Measurements from ENCODE around the gene MKRN2OS. TPM values are rescaled to one million over a fixed set of nuclear protein-coding genes. Genes with fewer than 3 reads are reported as not detected.

Gene MKRN2OS
- total RNA-seq, 3 donors from 2014 or later (not counting 1 experiment from before 2014, with no cell fraction given): not detected

GRCh38 chr3:12496453-12496761 lies 48.9 kb downstream of the MKRN2OS start:
- peaks cover 27% of the 10 kb centered on the region for H3K36me3 ChIP-seq (ENCODE audit: control insufficient read depth, insufficient read depth, low read length)

GRCh38 chr3:12495749-12496452 lies 49.4 kb downstream of the MKRN2OS start:
- Histone ChIP-seq H3K4me1 (ENCODE audit: control insufficient read depth, insufficient read depth, low read length) (no peaks in the 10 kb centered on the region), H3K4me3 (ENCODE audit: low read length) (no peak overlapping the region), H3K27me3 (ENCODE audit: control insufficient read depth, insufficient read depth, low read length) (no peaks in the 10 kb centered on the region), H3K9me3 (ENCODE audit: control insufficient read depth, insufficient read depth, low read length) (no peaks in the 10 kb centered on the region), H3K27ac (ENCODE audit: low read length) (no peak overlapping the region), H3K36me3 (ENCODE audit: control insufficient read depth, insufficient read depth, low read length) (peaks cover 27% of the 10 kb centered on the region)
- no peaks in the 10 kb centered on the region for H3K9me3 Mint-ChIP-seq
- TF ChIP-seq CTCF (IDR thresholded peaks at IDR 0.05): no peak
- H3K27me3 Mint-ChIP-seq (ENCODE audit: low read depth in 2 of 2): no peaks in the 10 kb centered on the region
- over 99% methylated on average over 8 of the region's 8 CpGs for WGBS (ENCODE audit: insufficient coverage)
- H3K36me3 Mint-ChIP-seq: no peaks in the 10 kb centered on the region
- H3K27ac Mint-ChIP-seq: no peak overlapping the region
- no peaks in the 10 kb centered on the region for H3K4me1 Mint-ChIP-seq
- DNase-seq: no peak
- intact Hi-C loops (cut with micrococcal nuclease): no loop called here
- no peak overlapping the region for H3K4me3 Mint-ChIP-seq
- ATAC-seq: no peak

More at GRCh38 chr3:12496453-12496761, 48.9 kb downstream of the MKRN2OS start:
- H3K27ac ChIP-seq (ENCODE audit: low read length): no peak overlapping the region
- Mint-ChIP-seq H3K36me3 (no peaks in the 10 kb centered on the region), H3K27ac (no peak overlapping the region), H3K4me3 (no peak overlapping the region), H3K4me1 (no peaks in the 10 kb centered on the region), H3K27me3 (ENCODE audit: low read depth in 2 of 2) (no peaks in the 10 kb centered on the region), H3K9me3 (no peaks in the 10 kb centered on the region)
- H3K9me3 ChIP-seq (ENCODE audit: control insufficient read depth, insufficient read depth, low read length): no peaks in the 10 kb centered on the region
- no peak for TF ChIP-seq CTCF (IDR thresholded peaks at IDR 0.05)
- intact Hi-C loops (cut with micrococcal nuclease): no loop called here
- H3K4me1 ChIP-seq (ENCODE audit: control insufficient read depth, insufficient read depth, low read length): no peaks in the 10 kb centered on the region
- WGBS (ENCODE audit: insufficient coverage): no CpG with 5 or more reads among the region's 1 CpG
- H3K4me3 ChIP-seq (ENCODE audit: low read length): no peak overlapping the region
- no peaks in the 10 kb centered on the region for H3K27me3 ChIP-seq (ENCODE audit: control insufficient read depth, insufficient read depth, low read length)
- ATAC-seq: no peak
- no peak for DNase-seq

- no peak for TF ChIP-seq CTCF (IDR thresholded peaks at IDR 0.05)
Observed at GRCh38 chr3:12490547-12490946, 54.8 kb downstream of the MKRN2OS start.

GRCh38 chr3:12489832-12490231 lies 55.5 kb downstream of the MKRN2OS start:
- H3K9me3 Mint-ChIP-seq: no peaks in the 10 kb centered on the region
- peaks cover 6% of the 10 kb centered on the region for H3K4me1 ChIP-seq (ENCODE audit: control insufficient read depth, insufficient read depth, low read length)
- H3K27ac Mint-ChIP-seq: no peak overlapping the region
- DNase-seq (no peak), ATAC-seq (no peak)
- no peak for TF ChIP-seq CTCF (IDR thresholded peaks at IDR 0.05)
- H3K27ac ChIP-seq (ENCODE audit: low read length): no peak overlapping the region
- H3K4me3 Mint-ChIP-seq: no peak overlapping the region
- no peaks in the 10 kb centered on the region for H3K36me3 Mint-ChIP-seq
- H3K4me3 ChIP-seq (ENCODE audit: low read length): no peak overlapping the region
- no peaks in the 10 kb centered on the region for H3K9me3 ChIP-seq (ENCODE audit: control insufficient read depth, insufficient read depth, low read length)
- peaks cover 8% of the 10 kb centered on the region for H3K36me3 ChIP-seq (ENCODE audit: control insufficient read depth, insufficient read depth, low read length)
- H3K27me3 Mint-ChIP-seq (ENCODE audit: low read depth in 2 of 2): no peaks in the 10 kb centered on the region
- 97% methylated on average over 3 of the region's 4 CpGs for WGBS (ENCODE audit: insufficient coverage)
- H3K27me3 ChIP-seq (ENCODE audit: control insufficient read depth, insufficient read depth, low read length): no peaks in the 10 kb centered on the region
- peaks cover 8 to 10% of the 10 kb centered on the region in 2 donors for H3K4me1 Mint-ChIP-seq
- intact Hi-C loops (cut with micrococcal nuclease): no loop called here

More at GRCh38 chr3:12490547-12490946, 54.8 kb downstream of the MKRN2OS start:
- ATAC-seq: no peak
- intact Hi-C loops (cut with micrococcal nuclease): no loop called here
- Mint-ChIP-seq H3K36me3 (no peaks in the 10 kb centered on the region), H3K27me3 (ENCODE audit: low read depth in 2 of 2) (no peaks in the 10 kb centered on the region), H3K27ac (no peak overlapping the region), H3K4me1 (peaks cover under 1 to 6% of the 10 kb centered on the region in 2 donors), H3K4me3 (no peak overlapping the region), H3K9me3 (no peaks in the 10 kb centered on the region)
- H3K27ac ChIP-seq (ENCODE audit: low read length): no peak overlapping the region
- H3K4me3 ChIP-seq (ENCODE audit: low read length): no peak overlapping the region
- no peaks in the 10 kb centered on the region for H3K9me3 ChIP-seq (ENCODE audit: control insufficient read depth, insufficient read depth, low read length)
- WGBS (ENCODE audit: insufficient coverage): 96% methylated on average over 3 of the region's 3 CpGs
- H3K27me3 ChIP-seq (ENCODE audit: control insufficient read depth, insufficient read depth, low read length): no peaks in the 10 kb centered on the region
- no peaks in the 10 kb centered on the region for H3K4me1 ChIP-seq (ENCODE audit: control insufficient read depth, insufficient read depth, low read length)
- H3K36me3 ChIP-seq (ENCODE audit: control insufficient read depth, insufficient read depth, low read length): peaks cover 8% of the 10 kb centered on the region
- DNase-seq: no peak

Data from natural killer cell (primary cell).